ENCODE data around the gene MX2.

GRCh38 chr21:41361053-41361785 is 608 bp upstream of the MX2 start:
- TF ChIP-seq, protein P1, sequence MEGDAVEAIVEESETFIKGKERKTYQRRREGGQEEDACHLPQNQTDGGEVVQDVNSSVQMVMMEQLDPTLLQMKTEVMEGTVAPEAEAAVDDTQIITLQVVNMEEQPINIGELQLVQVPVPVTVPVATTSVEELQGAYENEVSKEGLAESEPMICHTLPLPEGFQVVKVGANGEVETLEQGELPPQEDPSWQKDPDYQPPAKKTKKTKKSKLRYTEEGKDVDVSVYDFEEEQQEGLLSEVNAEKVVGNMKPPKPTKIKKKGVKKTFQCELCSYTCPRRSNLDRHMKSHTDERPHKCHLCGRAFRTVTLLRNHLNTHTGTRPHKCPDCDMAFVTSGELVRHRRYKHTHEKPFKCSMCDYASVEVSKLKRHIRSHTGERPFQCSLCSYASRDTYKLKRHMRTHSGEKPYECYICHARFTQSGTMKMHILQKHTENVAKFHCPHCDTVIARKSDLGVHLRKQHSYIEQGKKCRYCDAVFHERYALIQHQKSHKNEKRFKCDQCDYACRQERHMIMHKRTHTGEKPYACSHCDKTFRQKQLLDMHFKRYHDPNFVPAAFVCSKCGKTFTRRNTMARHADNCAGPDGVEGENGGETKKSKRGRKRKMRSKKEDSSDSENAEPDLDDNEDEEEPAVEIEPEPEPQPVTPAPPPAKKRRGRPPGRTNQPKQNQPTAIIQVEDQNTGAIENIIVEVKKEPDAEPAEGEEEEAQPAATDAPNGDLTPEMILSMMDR (conservative IDR thresholded peaks at IDR 0.05 in 1 of 2, IDR thresholded peaks at IDR 0.05 in 1 of 2; ENCODE audit: low read depth in 1 of 2, low read length in 2 of 2) = no peak
- TF ChIP-seq EZH2 (IDR thresholded peaks at IDR 0.05; ENCODE audit: low read length, missing control alignments) = no peak

Measured in fibroblast of lung (primary cell).